ENCODE measurements around the gene RGS6.

- TF ChIP-seq, protein P1, sequence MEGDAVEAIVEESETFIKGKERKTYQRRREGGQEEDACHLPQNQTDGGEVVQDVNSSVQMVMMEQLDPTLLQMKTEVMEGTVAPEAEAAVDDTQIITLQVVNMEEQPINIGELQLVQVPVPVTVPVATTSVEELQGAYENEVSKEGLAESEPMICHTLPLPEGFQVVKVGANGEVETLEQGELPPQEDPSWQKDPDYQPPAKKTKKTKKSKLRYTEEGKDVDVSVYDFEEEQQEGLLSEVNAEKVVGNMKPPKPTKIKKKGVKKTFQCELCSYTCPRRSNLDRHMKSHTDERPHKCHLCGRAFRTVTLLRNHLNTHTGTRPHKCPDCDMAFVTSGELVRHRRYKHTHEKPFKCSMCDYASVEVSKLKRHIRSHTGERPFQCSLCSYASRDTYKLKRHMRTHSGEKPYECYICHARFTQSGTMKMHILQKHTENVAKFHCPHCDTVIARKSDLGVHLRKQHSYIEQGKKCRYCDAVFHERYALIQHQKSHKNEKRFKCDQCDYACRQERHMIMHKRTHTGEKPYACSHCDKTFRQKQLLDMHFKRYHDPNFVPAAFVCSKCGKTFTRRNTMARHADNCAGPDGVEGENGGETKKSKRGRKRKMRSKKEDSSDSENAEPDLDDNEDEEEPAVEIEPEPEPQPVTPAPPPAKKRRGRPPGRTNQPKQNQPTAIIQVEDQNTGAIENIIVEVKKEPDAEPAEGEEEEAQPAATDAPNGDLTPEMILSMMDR (conservative IDR thresholded peaks at IDR 0.05; ENCODE audit: low read depth, low read length): no peak
- no peak for TF ChIP-seq EZH2 (IDR thresholded peaks at IDR 0.05; ENCODE audit: low read length, unreplicated experiment)
These were observed 444.8 kb downstream of the RGS6 start for GRCh38 chr14:72377016-72377415.
